ENCODE measurements around the gene NCS1.

Gene NCS1

DNA sequence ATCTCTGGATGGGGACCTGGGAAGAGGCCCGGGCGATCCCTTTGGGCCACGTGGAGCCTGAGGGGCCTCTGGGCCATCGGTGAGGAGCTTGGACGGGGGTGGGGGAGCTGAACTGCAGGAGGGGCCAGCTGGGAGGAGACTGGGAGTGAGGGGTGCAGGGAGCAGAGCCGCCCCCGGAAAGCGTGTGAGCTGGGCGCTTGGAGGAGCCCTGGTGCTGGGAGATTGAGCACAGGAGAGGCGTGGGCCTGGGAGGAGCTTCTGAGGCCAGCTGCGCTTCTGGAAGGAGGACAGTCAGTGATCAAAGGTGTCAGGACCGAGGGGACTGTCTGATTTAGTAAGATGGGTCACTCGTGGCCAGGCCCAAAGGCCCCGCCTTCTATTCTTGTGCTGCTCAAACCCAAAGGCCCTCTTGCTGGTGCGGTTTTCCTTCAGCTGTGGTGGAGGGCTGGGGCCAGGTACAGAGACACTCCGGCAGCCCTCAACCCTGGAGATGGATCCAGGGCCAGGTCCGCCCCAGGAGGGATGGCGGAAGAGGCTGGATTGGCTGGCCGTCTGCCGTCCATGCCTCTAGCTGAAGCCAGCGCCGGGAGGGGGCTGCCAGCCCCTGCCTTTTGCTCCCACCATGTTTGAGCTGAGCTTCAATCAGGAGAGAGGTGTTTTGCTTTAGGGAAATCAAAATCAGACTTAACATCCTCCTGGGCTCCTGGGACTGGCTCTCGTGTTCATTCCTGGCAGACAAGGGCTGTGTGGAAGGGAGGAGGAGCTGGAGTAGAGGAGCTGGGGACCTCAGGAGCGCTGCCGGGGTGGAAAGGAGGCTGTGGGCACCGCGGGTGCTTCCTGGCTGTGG lies 21.6 kb downstream of the NCS1 start:
- no peak for DNase-seq (ENCODE audit: low spot score)
- FAIRE-seq: no peak

DNA sequence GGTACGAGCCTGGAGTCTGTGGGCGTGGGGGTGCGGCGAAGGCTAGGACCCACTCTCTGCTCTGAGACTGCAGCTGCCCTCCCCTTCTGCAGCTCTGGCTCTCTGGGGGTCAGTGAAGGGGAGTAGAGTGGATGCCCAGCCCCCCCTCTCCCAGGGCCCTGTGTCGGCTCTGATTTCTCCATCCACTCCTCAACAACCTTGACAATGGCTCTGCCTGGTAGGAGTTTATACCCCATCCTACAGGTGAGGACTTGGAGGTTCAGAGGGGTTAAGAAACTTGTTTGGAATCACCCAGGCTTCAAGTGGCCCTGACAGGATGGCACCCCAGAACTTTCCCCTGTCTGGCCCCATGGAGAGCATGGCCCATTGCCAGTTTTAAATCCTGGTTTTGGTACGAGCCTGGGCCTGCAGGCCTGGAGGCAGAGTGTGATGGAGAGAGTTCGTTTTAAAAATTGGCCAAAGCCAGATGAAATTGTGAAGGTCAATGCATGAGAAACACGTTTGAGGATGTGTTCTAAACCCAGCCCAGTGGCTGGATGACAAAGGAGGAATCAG lies 22.3 kb downstream of the NCS1 start:
- FAIRE-seq (no peak), DNase-seq (ENCODE audit: low spot score) (no peak)

DNA sequence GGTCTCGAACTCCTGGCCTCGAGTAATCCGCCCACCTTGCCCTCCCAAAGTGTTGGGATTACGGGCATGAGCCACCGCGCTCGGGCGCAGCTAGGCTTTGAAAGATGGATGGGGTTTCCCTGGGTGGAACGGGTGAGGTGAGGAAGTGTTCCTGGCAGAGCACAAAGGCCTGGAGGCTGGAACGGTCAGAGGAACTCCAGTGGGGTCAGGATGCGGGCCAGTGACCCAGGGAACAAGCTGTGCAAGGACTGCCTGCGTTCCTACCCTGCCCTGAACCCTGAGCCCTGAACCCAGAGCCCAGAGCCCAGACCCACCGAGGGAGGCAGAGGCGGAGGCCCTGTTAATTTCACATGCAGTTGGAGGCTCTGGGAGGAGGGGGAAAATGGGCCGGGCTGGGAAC lies 23.4 kb downstream of the NCS1 start:
- DNase-seq (ENCODE audit: low spot score) (no peak), FAIRE-seq (no peak)

DNA sequence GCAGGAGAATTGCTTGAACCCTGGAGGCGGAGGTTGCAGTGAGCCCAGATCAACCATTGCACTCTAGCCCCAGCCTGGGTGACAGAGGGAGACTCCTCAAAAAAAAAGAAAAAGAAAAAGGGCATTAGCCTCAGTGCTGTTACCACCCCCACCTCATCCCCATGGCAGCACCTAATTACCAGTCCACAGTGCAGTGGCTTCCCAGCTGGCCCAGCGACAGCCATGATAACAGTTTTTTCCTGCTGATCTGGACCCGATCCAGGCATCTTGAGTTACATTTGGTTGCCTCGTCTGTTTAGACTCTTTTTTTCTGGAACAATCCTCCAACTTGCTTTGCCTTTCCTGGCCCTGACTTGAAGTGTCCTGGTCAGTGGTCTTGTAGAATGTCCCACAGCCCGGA lies 24.4 kb downstream of the NCS1 start:
- DNase-seq (ENCODE audit: low spot score): no peak
- FAIRE-seq: no peak

DNA sequence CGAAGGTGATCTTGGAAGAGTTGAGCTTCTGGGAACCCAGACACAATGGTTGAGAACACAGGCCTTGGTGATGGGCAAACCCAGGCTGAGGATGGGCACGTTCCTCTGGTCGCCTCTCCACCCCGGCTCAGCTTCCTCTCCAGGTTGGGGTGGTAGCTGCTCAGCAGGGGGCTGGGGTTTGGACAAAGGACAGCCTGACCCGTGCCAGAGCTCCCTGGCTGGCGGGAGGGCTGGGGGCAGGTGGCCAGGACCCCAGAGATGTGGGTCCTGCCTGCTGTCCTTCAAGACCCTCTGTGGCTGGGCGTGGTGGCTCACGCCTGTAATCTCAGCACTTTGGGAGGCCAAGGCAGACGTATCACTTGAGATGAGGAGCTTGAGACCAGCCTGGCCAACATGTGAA lies 25.2 kb downstream of the NCS1 start:
- DNase-seq (ENCODE audit: low spot score) (no peak), FAIRE-seq (no peak)

DNA sequence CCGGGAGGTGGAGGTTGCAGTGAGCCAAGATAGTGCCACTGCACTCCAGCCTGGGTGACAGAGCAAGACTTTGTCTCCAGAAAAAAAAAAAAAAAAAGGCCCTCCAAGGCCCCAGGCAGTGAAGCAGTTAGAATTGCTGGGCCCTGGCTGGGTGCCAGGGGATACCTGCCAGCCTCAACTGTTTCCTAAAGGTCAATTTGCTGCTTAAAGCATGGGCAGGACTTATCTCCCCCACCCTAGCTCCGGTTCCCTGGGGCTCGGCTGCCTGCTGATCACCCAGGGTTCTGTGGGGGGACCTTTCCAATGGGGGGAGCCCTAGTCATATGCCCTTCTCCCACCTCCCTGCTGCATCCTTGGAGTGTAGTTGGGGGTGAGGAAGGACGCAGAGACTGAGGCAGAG lies 25.7 kb downstream of the NCS1 start:
- FAIRE-seq (no peak), DNase-seq (ENCODE audit: low spot score) (no peak)

DNA sequence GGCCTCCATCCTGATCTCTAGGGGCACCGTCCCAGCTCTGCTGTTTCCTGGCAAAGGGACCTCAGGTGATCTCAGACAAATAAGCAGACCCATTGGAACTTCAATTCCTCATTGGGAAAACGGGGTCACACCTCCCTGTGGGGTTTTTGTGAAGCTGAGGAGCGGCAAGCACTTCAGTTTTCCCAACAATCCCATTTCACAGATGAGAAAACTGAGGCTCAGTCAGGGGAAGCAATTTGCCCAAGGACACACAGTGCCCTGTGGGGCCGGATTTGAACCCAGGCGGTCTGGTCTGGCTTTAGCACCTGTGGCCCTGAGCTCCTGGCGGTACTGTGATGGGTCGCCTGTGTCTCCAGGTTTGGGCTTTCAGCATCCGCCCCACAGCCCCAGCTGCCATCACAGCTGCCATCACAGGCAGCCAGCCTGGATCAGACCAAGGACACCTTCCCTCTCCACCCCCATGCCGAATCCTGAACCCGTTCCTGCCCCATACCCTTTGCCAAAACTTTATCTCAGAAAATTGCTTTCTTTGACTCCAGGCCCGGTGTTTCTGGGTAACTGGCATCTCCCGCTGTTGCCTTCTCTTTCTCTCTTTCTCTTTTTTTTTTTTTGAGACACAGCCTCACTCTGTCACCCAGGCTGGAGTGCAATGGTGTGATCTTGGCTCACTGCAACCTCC lies 26.4 kb downstream of the NCS1 start:
- no peak for DNase-seq (ENCODE audit: low spot score)
- no peak for FAIRE-seq

DNA sequence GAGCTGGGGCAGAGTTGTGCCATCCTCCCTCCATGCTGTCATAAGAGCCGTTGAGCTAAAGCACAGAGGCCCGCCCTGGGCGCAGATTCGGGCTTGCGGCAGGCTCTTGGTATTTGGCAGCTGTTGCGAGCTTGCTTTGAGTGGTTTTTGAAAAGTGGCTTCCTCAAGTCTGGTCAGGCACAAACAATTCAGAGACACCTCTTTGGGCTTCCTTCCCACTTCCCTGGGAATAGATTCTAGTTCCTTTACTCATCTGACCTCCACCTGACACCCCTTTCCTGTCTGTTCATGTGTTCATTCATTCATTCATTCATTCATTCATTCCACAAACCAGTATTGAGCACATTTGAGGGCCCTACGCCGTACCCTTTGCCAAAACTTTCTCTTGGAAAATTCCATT lies 27.4 kb downstream of the NCS1 start:
- DNase-seq (ENCODE audit: low spot score): no peak
- FAIRE-seq: no peak

DNA sequence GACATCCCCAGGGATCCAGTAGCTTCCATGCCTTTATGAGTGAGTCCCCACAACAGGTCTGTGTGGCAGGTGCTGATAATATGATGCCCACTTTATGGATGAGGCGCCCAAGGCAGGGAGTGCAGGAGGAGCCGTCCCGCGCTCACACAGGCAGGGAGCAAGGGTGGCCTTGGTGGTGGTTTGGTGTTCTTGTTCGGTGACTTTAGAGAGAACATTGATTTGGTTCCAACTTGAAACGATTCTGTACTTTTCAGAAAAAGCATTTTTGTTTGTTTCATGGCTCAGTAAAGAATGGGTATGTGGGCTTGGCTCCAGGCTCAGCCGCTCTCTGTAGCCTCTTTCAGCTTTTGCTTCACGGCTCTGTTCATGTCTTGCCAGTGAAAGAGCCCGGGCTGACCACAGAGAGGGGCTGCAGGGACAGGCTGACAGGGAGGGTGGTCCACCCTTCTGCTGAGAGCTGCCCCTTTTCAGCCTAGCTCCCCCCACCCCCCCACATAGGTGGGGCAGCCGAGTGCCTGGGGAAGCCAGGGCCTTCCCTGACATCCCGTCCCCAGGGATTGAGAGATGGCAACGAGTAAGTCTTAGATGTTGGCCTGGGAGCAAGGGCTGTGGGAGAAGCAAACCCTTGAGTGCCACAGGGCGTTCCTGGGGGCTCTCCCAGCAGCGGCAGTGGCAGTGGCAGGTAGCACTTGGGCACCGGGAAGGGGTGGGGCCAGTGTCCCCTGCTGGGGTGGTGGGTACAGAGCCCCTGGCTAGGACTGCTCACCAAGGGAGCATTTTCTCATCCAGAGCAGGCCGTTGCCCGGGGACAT lies 28.0 kb downstream of the NCS1 start:
- no peak for DNase-seq (ENCODE audit: low spot score)
- FAIRE-seq: no peak

DNA sequence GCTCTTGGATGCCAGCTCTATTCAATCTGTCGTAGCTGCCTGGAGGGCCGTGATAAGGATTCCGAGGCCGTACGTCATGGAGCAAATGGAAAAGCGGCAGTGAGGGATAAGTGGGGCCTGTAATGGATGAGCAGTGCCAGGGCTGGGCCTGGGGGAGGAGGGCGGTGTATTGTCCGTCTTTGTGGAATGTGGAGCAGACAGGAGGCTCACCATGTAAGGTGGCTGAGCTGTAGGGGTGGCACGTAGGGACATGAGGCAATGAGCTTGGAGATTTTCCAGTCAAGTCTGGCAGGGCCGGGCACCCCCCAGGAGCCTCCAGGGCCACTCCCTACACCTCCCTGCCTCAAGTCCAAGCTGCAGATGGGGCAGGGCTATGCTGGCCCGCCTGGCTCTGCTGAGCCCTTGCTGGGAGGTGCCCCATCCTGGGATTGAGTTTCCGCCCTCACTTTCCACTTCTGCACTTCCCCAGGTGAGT lies 29.2 kb downstream of the NCS1 start:
- FAIRE-seq: no peak
- no peak for DNase-seq (ENCODE audit: low spot score)

DNA sequence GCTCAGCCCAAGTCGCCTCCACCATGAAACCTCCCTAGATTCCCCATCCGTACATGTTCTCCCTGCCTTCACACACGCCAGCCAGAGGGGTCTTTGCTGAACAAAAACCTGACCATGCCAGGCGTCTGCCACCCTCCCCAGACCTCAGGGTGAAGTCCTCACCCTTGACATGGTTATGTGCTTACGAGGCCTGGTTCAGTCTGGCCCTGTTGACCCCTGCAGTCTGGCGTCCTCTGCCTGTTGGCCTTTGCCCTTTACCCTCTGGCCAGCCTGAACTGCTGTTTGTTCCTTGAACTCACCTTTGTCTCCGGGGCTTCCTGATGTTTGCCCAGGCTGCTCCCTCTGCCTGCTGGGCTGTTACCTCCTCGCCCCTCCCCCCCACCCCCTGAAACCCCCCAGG lies 29.8 kb downstream of the NCS1 start:
- no peak for FAIRE-seq
- DNase-seq (ENCODE audit: low spot score): no peak

DNA sequence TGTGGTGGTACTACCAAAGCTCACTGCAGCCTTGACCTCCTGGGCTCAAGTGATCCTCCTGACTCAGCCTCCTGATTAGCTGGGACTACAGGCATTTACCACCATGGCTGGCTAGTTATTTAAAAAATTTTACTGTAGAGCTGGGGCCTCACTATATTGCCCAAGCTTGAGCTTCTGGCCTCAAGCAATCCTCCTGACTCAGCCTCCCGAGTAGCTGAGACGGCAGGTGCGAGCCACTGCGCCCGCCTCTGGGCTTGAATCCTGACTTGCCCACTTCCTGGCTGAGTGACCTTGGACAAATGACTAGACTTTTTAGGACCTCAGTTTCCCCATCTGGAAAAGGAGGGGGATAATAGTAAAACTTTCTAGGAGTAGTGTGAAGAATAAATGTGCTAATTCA lies 32.1 kb downstream of the NCS1 start:
- FAIRE-seq: no peak
- DNase-seq (ENCODE audit: low spot score): no peak

DNA sequence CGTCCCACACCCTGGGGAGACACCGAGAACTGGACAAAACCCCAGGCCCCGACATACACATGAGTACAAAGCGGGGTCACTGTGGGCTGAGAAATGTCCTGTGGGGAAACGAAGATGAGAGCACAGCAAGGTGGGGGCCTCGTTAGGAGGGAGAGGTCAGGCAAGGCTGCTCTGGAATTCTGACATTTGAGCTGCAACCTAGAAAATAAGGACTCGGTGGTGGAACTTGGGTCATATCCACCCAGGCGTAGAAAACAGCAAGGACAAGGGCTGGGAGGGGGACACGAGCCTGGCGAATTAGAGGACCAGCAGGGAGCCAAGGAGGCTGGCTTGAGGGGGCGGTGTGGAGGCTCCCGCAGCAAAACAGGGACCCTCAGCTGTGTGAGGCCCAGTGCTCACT lies 32.8 kb downstream of the NCS1 start:
- DNase-seq (ENCODE audit: low spot score): no peak
- FAIRE-seq: no peak

DNA sequence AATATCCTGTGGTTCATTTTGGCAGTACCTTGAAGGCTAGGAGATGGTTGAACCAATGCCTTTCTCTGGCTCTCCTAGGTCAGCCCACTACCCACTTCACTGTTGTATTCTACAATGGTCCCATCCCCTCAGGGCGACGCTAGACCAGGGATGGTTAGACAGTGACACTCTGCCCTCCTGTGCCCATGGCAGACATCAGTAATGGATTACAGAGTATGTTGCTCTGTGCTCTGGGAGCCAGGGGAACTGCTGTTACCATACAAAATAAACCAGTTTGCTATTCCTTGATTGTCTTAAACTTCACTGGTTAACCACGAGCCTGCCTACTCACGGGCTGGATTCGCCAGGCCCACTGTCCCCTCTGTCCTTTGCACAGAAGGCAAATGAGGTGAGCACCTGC lies 33.7 kb downstream of the NCS1 start:
- FAIRE-seq: no peak
- DNase-seq (ENCODE audit: low spot score): no peak

DNA sequence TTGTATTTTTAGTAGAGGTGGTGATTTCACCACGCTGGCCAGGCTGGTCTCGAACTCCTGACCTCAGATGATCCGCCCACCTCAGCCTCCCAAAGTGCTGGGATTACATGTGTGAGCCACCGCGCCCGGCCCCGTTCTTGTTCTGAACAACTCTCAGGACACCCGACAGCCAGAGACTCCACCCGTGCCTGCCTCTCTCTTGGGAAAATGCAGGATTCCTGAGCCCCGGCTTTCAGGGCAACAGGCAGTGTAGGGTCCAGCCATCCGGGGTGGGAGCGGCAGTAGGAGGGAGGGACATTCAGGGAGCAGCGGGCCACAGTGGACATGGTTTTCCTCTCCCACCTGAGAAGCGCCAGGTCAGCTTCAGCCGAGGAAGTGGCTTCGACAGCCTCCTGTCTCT lies 34.4 kb downstream of the NCS1 start:
- DNase-seq (ENCODE audit: low spot score) (no peak), FAIRE-seq (no peak)

DNA sequence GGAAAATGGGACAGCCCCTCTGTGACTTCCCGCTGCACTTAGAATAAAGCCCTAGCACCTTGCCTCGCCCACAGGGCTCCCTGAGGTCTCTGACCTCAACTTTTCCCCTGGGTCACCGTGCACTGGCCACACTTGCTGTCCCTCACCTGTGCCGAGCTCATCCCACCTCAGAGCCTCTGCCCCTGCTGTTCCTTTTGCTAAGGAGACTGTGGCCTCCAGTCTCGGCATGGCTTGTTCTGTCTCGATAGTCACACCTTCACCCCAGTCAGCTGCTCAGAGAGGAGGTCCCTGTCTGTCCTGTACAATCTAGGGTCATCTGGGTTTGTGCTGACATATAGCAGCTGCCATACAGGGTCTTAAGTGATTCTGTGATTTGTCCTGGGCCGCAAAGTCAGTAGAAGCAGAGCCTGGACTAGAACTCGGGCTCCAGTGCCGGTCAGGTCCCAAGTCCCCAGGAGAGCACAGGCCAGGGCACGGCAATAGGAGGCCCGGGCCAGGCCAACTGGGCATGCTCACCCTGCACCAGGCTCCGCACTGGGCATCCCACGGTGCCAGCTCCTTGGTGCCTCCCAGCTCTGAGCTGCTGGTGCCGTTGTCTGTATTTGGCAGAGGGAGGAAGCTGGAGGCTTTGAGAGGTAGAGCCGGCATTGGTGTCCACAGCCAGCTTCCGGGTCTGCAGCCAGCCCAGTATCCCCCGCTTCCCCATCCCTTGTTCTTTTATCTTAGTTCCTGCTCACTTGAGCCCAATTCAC lies 35.2 kb downstream of the NCS1 start:
- FAIRE-seq (no peak), DNase-seq (ENCODE audit: low spot score) (no peak)

DNA sequence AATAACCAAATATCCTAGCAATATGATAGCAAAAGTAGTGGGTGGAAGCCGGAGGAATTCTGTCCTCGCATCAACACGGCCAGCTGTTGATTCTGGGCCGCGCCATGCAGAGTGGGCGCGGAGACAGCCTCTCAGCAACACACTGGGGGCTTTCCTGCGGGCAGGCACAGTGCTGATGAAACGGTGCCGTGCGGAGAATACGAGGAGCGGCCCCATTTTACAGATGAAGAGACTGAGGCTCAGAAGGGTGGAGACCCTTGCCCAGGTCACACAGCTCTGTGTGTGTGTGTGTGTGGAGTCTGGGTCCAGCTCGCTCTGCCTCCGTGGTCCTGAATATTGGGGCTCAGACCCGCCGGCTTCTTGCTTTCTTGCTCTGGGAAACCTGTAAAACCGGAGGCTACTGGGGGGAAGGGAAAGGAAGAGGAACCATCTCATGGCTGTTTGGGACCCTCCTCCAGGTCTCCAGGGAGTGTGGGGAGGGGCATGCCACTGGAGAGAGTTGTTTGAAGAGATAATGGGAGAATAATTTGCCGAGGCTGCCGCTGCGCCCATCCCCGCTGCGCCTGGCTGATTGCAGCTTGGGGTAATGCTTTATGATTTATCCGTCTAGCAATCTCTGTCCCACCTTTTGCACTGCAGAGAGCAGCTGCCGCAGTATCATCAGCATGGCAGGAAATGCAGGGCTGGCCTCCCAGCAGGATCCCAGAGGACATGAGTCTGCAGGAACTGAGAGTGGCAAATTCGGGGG lies 36.6 kb downstream of the NCS1 start:
- no peak for FAIRE-seq
- no peak for DNase-seq (ENCODE audit: low spot score)

DNA sequence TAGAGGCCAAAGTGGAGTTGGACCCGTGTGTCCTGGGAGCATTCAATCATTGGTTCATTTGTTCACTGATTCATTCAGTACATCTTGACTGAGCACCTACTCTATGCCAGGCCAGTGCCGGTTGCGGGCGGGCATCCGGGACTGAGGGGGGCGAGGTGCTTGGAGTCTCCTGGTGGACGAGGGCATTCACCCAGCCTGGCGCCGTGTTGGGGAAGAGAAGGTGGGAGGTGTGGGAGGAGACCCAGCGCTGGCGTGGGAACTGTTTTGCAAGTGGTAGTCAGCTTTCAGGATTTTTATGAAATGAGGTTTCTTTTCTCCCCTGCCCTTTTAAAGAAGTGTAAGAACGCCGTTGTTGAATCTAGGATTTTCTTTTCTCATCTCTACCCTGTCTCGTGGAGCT lies 37.2 kb downstream of the NCS1 start:
- DNase-seq (ENCODE audit: low spot score): no peak
- FAIRE-seq: no peak

DNA sequence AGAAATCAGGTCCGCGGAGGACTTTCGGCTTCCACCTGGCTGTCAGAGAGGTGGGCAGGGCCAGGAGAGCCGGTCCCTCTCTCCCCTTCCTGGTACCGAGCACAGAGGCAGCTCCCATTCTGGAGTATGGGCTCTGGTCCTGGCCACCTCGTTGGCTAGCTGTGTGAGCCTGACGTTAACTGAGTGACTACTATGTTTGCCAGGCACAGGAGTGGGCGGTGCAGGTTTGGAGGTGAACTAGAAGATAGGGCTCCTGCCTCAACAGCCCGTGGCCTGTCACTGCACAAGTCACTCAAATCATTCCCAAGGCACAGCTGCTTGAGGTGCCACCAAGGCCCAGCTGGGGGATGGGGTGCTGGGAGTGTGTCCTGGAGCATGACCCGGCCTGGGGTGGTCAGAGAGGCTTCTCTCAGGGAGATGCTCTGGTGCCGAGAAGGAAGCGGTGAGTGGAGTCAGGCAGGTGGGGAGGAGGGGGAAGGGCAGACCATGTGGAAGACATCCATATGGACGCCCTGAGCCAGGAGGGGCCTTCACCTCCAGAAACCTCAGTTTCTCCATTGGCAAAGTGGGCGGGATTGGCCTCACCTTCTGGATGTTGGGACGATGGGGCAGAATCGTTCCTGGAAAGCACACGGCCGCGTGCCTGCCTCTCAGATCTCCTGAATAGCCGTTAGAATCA lies 39.5 kb downstream of the NCS1 start:
- no peak for DNase-seq (ENCODE audit: low spot score)
- FAIRE-seq: no peak

Measured in urothelium cell line (cell line).